ENCODE results near the gene SNN. TPM values are rescaled to one million over a fixed set of nuclear protein-coding genes. Genes with fewer than 3 reads are reported as not detected.

The SNN gene
- total RNA-seq, 2 donors from 2014 or later: 28.9 to 35.1 TPM

- H3K4me1 ChIP-seq (ENCODE audit: control insufficient read depth, insufficient read depth, low read length): no peaks in the 10 kb centered on the region
- Mint-ChIP-seq H3K9me3 (no peaks in the 10 kb centered on the region), H3K36me3 (ENCODE audit: low read depth) (peaks cover 45% of the 10 kb centered on the region), H3K4me1 (peaks cover 6% of the 10 kb centered on the region), H3K4me3 (no peak overlapping the region), H3K27ac (no peak overlapping the region), H3K27me3 (ENCODE audit: insufficient read depth) (no peaks in the 10 kb centered on the region)
- H3K27me3 ChIP-seq (ENCODE audit: control insufficient read depth, insufficient read depth, low read length, poor library complexity, severe bottlenecking): no peaks in the 10 kb centered on the region
- no peaks in the 10 kb centered on the region for H3K9me3 ChIP-seq (ENCODE audit: control insufficient read depth, low read length)
- DNase-seq: no peak
- no peak overlapping the region for H3K9ac ChIP-seq (ENCODE audit: extremely low read depth, low read length, poor library complexity, severe bottlenecking)
- 91 to 96% methylated on average over 3 to 4 of the region's 4 CpGs for WGBS, 2 experiments (ENCODE audit: insufficient coverage in 1 of 2, insufficient read length in 1 of 2)
- no peak overlapping the region for H3K27ac ChIP-seq (ENCODE audit: low read depth, low read length)
- H3K36me3 ChIP-seq (ENCODE audit: control insufficient read depth, insufficient read depth, low read length): peaks cover 73% of the 10 kb centered on the region
- no peak overlapping the region for H3K4me3 ChIP-seq (ENCODE audit: low read length)
- no peak for TF ChIP-seq CTCF (conservative IDR thresholded peaks at IDR 0.05)
Observed at GRCh38 chr16:11721781-11722467, 53.7 kb downstream of the SNN start.

GRCh38 chr16:11722468-11722808 lies 54.2 kb downstream of the SNN start:
- H3K27me3 ChIP-seq (ENCODE audit: control insufficient read depth, insufficient read depth, low read length, poor library complexity, severe bottlenecking): no peaks in the 10 kb centered on the region
- H3K27ac ChIP-seq (ENCODE audit: low read depth, low read length): no peak overlapping the region
- Mint-ChIP-seq H3K27me3 (ENCODE audit: insufficient read depth) (no peaks in the 10 kb centered on the region), H3K36me3 (ENCODE audit: low read depth) (peaks cover 48% of the 10 kb centered on the region), H3K27ac (no peak overlapping the region), H3K4me3 (no peak overlapping the region), H3K9me3 (no peaks in the 10 kb centered on the region), H3K4me1 (peaks cover 6% of the 10 kb centered on the region)
- no peak overlapping the region for H3K4me3 ChIP-seq (ENCODE audit: low read length)
- peaks cover 73% of the 10 kb centered on the region for H3K36me3 ChIP-seq (ENCODE audit: control insufficient read depth, insufficient read depth, low read length)
- H3K9ac ChIP-seq (ENCODE audit: extremely low read depth, low read length, poor library complexity, severe bottlenecking): no peak overlapping the region
- DNase-seq: no peak
- no peaks in the 10 kb centered on the region for H3K9me3 ChIP-seq (ENCODE audit: control insufficient read depth, low read length)
- WGBS, 2 experiments (ENCODE audit: insufficient coverage in 1 of 2, insufficient read length in 1 of 2): 87 to 90% methylated on average over 2 to 3 of the region's 3 CpGs
- TF ChIP-seq CTCF (conservative IDR thresholded peaks at IDR 0.05): no peak
- no peaks in the 10 kb centered on the region for H3K4me1 ChIP-seq (ENCODE audit: control insufficient read depth, insufficient read depth, low read length)

GRCh38 chr16:11725457-11725856 lies 57.2 kb downstream of the SNN start:
- Mint-ChIP-seq H3K27ac (peak overlapping the region; percentile 66), H3K4me1 (peaks cover 6% of the 10 kb centered on the region), H3K9me3 (no peaks in the 10 kb centered on the region), H3K27me3 (ENCODE audit: insufficient read depth) (no peaks in the 10 kb centered on the region), H3K4me3 (no peak overlapping the region), H3K36me3 (ENCODE audit: low read depth) (peaks cover 63% of the 10 kb centered on the region)
- Histone ChIP-seq H3K27ac (ENCODE audit: low read depth, low read length) (no peak overlapping the region), H3K9ac (ENCODE audit: extremely low read depth, low read length, poor library complexity, severe bottlenecking) (no peak overlapping the region), H3K4me3 (ENCODE audit: low read length) (no peak overlapping the region), H3K9me3 (ENCODE audit: control insufficient read depth, low read length) (no peaks in the 10 kb centered on the region), H3K27me3 (ENCODE audit: control insufficient read depth, insufficient read depth, low read length, poor library complexity, severe bottlenecking) (no peaks in the 10 kb centered on the region), H3K4me1 (ENCODE audit: control insufficient read depth, insufficient read depth, low read length) (no peaks in the 10 kb centered on the region), H3K36me3 (ENCODE audit: control insufficient read depth, insufficient read depth, low read length) (peaks cover 78% of the 10 kb centered on the region)
- WGBS, 2 experiments (ENCODE audit: insufficient coverage in 1 of 2, insufficient read length in 1 of 2): 88 to 100% methylated on average over 1 of the region's 1 CpG
- DNase-seq: no peak
- TF ChIP-seq CTCF (conservative IDR thresholded peaks at IDR 0.05): no peak

Measured in endodermal cell (in vitro differentiated cells).